ENCODE results near the gene LRP11. TPM values are rescaled to one million over a fixed set of nuclear protein-coding genes. Genes with fewer than 3 reads are reported as not detected.
"Not testable (repeated sequence)": the region's sequence is repeated elsewhere in the genome, so short reads cannot be mapped to it uniquely, and the experiment has no call there.

The LRP11 gene
- total RNA-seq, 1 donor from 2014 or later: 10.8 TPM

GRCh38 chr6:149895048-149895590, 31.0 kb upstream of the LRP11 start:
- H3K27me3 Mint-ChIP-seq (ENCODE audit: unreplicated experiment): peaks cover 5% of the 10 kb centered on the region
- no peak overlapping the region for H3K4me3 Mint-ChIP-seq (ENCODE audit: unreplicated experiment)
- no peaks in the 10 kb centered on the region for H3K36me3 Mint-ChIP-seq (ENCODE audit: unreplicated experiment)
- TF ChIP-seq CTCF (IDR thresholded peaks at IDR 0.05; ENCODE audit: partially characterized antibody, unreplicated experiment): no peak
- no peak for DNase-seq
- H3K4me1 Mint-ChIP-seq (ENCODE audit: low read depth, unreplicated experiment): no peaks in the 10 kb centered on the region
- H3K27ac Mint-ChIP-seq (ENCODE audit: unreplicated experiment): no peak overlapping the region
- H3K9me3 Mint-ChIP-seq (ENCODE audit: unreplicated experiment): peaks cover 7% of the 10 kb centered on the region

GRCh38 chr6:149891864-149892263, 27.7 kb upstream of the LRP11 start:
- DNase-seq; H3K4me1 Mint-ChIP-seq (ENCODE audit: low read depth, unreplicated experiment); H3K4me3 Mint-ChIP-seq (ENCODE audit: unreplicated experiment); H3K27ac Mint-ChIP-seq (ENCODE audit: unreplicated experiment); H3K9me3 Mint-ChIP-seq (ENCODE audit: unreplicated experiment); H3K36me3 Mint-ChIP-seq (ENCODE audit: unreplicated experiment): not testable (repeated sequence)
- peaks cover 11% of the 10 kb centered on the region for H3K27me3 Mint-ChIP-seq (ENCODE audit: unreplicated experiment)

GRCh38 chr6:149891259-149891658, 27.1 kb upstream of the LRP11 start:
- H3K4me1 Mint-ChIP-seq (ENCODE audit: low read depth, unreplicated experiment): no peaks in the 10 kb centered on the region
- no peaks in the 10 kb centered on the region for H3K36me3 Mint-ChIP-seq (ENCODE audit: unreplicated experiment)
- TF ChIP-seq CTCF (IDR thresholded peaks at IDR 0.05; ENCODE audit: partially characterized antibody, unreplicated experiment): no peak
- H3K27me3 Mint-ChIP-seq (ENCODE audit: unreplicated experiment): peaks cover 11% of the 10 kb centered on the region
- H3K9me3 Mint-ChIP-seq (ENCODE audit: unreplicated experiment): peaks cover 2% of the 10 kb centered on the region
- DNase-seq: no peak
- H3K27ac Mint-ChIP-seq (ENCODE audit: unreplicated experiment): no peak overlapping the region
- no peak overlapping the region for H3K4me3 Mint-ChIP-seq (ENCODE audit: unreplicated experiment)

- peaks cover 11% of the 10 kb centered on the region for H3K27me3 Mint-ChIP-seq (ENCODE audit: unreplicated experiment)
- no peaks in the 10 kb centered on the region for H3K36me3 Mint-ChIP-seq (ENCODE audit: unreplicated experiment)
- no peak for TF ChIP-seq CTCF (IDR thresholded peaks at IDR 0.05; ENCODE audit: partially characterized antibody, unreplicated experiment)
- peaks cover 2% of the 10 kb centered on the region for H3K9me3 Mint-ChIP-seq (ENCODE audit: unreplicated experiment)
- no peak overlapping the region for H3K27ac Mint-ChIP-seq (ENCODE audit: unreplicated experiment)
- no peak for DNase-seq
- no peak overlapping the region for H3K4me3 Mint-ChIP-seq (ENCODE audit: unreplicated experiment)
- no peaks in the 10 kb centered on the region for H3K4me1 Mint-ChIP-seq (ENCODE audit: low read depth, unreplicated experiment)
These were observed 26.5 kb upstream of the LRP11 start for GRCh38 chr6:149890629-149891045.

- Mint-ChIP-seq H3K4me1 (ENCODE audit: low read depth, unreplicated experiment) (no peaks in the 10 kb centered on the region), H3K36me3 (ENCODE audit: unreplicated experiment) (no peaks in the 10 kb centered on the region), H3K4me3 (ENCODE audit: unreplicated experiment) (no peak overlapping the region), H3K27me3 (ENCODE audit: unreplicated experiment) (peaks cover 12% of the 10 kb centered on the region), H3K27ac (ENCODE audit: unreplicated experiment) (no peak overlapping the region), H3K9me3 (ENCODE audit: unreplicated experiment) (peaks cover 2% of the 10 kb centered on the region)
- no peak for TF ChIP-seq CTCF (IDR thresholded peaks at IDR 0.05; ENCODE audit: partially characterized antibody, unreplicated experiment)
- no peak for DNase-seq
These were observed 25.2 kb upstream of the LRP11 start for GRCh38 chr6:149889326-149889725.

Measured in glutamatergic neuron (in vitro differentiated cells).